Ascending aorta (tissue), 2 donors: ENCODE results near the gene SSH3. TPM values are rescaled to one million over a fixed set of nuclear protein-coding genes. Genes with fewer than 3 reads are reported as not detected.

ENCODE experiments used
- DNase-seq, 2 donors: peaks; one replicate each; pipeline ENCODE4 v3.0.0-alpha.2; 2019; ENCODE audit warnings: low spot score in 2 of 2
- H3K27ac ChIP-seq, 2 donors: fragments of 200-600 bp; sonication (generic); one replicate each; pipeline ENCODE4 v1.5.1; 2016 to 2017; ENCODE audit warnings: mild to moderate bottlenecking in 1 of 2
- H3K27me3 ChIP-seq: fragments of 200-600 bp; sonication (generic); one replicate; pipeline ENCODE4 v1.5.1; 2017
- H3K36me3 ChIP-seq, 2 donors: fragments of 200-600 bp; sonication (generic); one replicate each; pipeline ENCODE4 v1.5.1; 2016
- H3K4me1 ChIP-seq, 2 donors: fragments of 200-600 bp; sonication (generic); one replicate each; pipeline ENCODE4 v1.5.1; 2016 to 2017; ENCODE audit warnings: mild to moderate bottlenecking in 1 of 2
- H3K4me3 ChIP-seq, 2 donors: fragments of 200-600 bp; sonication (generic); one replicate each; pipeline ENCODE4 v1.5.1; 2016 to 2017; ENCODE audit warnings: mild to moderate bottlenecking in 1 of 2
- H3K9me3 ChIP-seq, 2 donors: fragments of 200-600 bp; sonication (generic); one replicate each; pipeline ENCODE4 v1.5.1; 2016
- CTCF ChIP-seq, 3 experiments: fragments of 200-600 bp in 2 of 3; fragments of 450-650 bp in 1 of 3; sonication (generic) in 2 of 3; IDR thresholded peaks; one replicate each; pipeline ENCODE4 v1.5.1; 2016 to 2019; ENCODE audit warnings: antibody characterized with exemption in 3 of 3, mild to moderate bottlenecking in 1 of 3, moderate library complexity in 1 of 3
- intact Hi-C: fragments of 100-400 bp; cut with DNase I; formaldehyde crosslinking; loops from one replicate; pipeline ENCODE4 v1.15.1; 2023
- total RNA-seq: library from RNA; depleted of rRNA; stranded (reverse); fragments of >200 nt; gene quantifications from one replicate; pipeline ENCODE4 v1.1.0, GENCODE V29; 2016

The SSH3 gene
- total RNA-seq, 1 donor from 2014 or later: 30.9 TPM

GRCh38 chr11:67272327-67273259, 30.7 kb upstream of the SSH3 start:
- peaks cover 76 to 84% of the 10 kb centered on the region in 2 donors for H3K4me1 ChIP-seq
- no peaks in the 10 kb centered on the region for H3K27me3 ChIP-seq
- peak overlapping the region; percentile 72 to 80 for H3K27ac ChIP-seq
- intact Hi-C loops: no loop called here
- peak; percentile 7 to 64 for DNase-seq
- no peak for TF ChIP-seq CTCF (IDR thresholded peaks at IDR 0.05)
- H3K4me3 ChIP-seq: no peak overlapping the region
- no peaks in the 10 kb centered on the region for H3K9me3 ChIP-seq
- no peaks in the 10 kb centered on the region for H3K36me3 ChIP-seq

GRCh38 chr11:67273260-67273990, 29.9 kb upstream of the SSH3 start:
- H3K27me3 ChIP-seq: no peaks in the 10 kb centered on the region
- H3K4me1 ChIP-seq: peaks cover 78 to 85% of the 10 kb centered on the region in 2 donors
- peak; percentile 6 to 60 for DNase-seq
- intact Hi-C loops: no loop called here
- H3K4me3 ChIP-seq: no peak overlapping the region
- no peaks in the 10 kb centered on the region for H3K36me3 ChIP-seq
- no peaks in the 10 kb centered on the region for H3K9me3 ChIP-seq
- no peak for TF ChIP-seq CTCF (IDR thresholded peaks at IDR 0.05)
- peak overlapping the region; percentile 72 to 80 for H3K27ac ChIP-seq

GRCh38 chr11:67274768-67275605, 28.3 kb upstream of the SSH3 start:
- H3K36me3 ChIP-seq: peaks cover 10 to 15% of the 10 kb centered on the region in 2 donors
- H3K4me3 ChIP-seq: no peak overlapping the region
- intact Hi-C loops: no loop called here
- DNase-seq: peak in 1 of 2 donors; percentile 67
- H3K4me1 ChIP-seq: peaks cover 65 to 69% of the 10 kb centered on the region in 2 donors
- no peak for TF ChIP-seq CTCF (IDR thresholded peaks at IDR 0.05)
- H3K27ac ChIP-seq: peak overlapping the region; percentile 72 to 80
- no peaks in the 10 kb centered on the region for H3K9me3 ChIP-seq
- no peaks in the 10 kb centered on the region for H3K27me3 ChIP-seq

GRCh38 chr11:67275606-67276409, 27.5 kb upstream of the SSH3 start:
- intact Hi-C loops: no loop called here
- peak overlapping the region; percentile 72 to 80 for H3K27ac ChIP-seq
- DNase-seq: peak in 1 of 2 donors; percentile 56
- H3K27me3 ChIP-seq: no peaks in the 10 kb centered on the region
- no peak for TF ChIP-seq CTCF (IDR thresholded peaks at IDR 0.05)
- no peaks in the 10 kb centered on the region for H3K9me3 ChIP-seq
- H3K36me3 ChIP-seq: peaks cover 18 to 23% of the 10 kb centered on the region in 2 donors
- peaks cover 57 to 62% of the 10 kb centered on the region in 2 donors for H3K4me1 ChIP-seq
- H3K4me3 ChIP-seq: no peak overlapping the region
